HepG2 (cell line): ENCODE data around the gene DYSF. TPM values are rescaled to one million over a fixed set of nuclear protein-coding genes. Genes with fewer than 3 reads are reported as not detected.

Experiments
- CREB3 ChIP-seq: sonication (generic); formaldehyde crosslinking; IDR thresholded peaks from 2 replicates; pipeline ENCODE4 v1.5.0; 2020; ENCODE audit warnings: missing genetic modification reagents
- FOXA1 ChIP-seq, 2 experiments: fragments of 450-650 bp in 1 of 2; sonication (generic) in 1 of 2; formaldehyde crosslinking in 1 of 2; IDR thresholded peaks; 2 replicates each; pipeline versions ENCODE4 v1.4.0 to v1.6.1; 2016 to 2020; ENCODE audit warnings: missing genetic modification reagents in 1 of 2
- HOXA5 ChIP-seq: sonication (generic); formaldehyde crosslinking; IDR thresholded peaks from 2 replicates; pipeline ENCODE4 v1.4.0; 2020; ENCODE audit warnings: missing genetic modification reagents
- KAT8 ChIP-seq: IDR thresholded peaks from 2 replicates; pipeline ENCODE4 v1.6.1; 2016; ENCODE audit warnings: missing genetic modification reagents, missing compliant biosample characterization
- KLF6 ChIP-seq: IDR thresholded peaks from 2 replicates; pipeline ENCODE4 v1.8.0; 2016; ENCODE audit warnings: missing biosample characterization, missing genetic modification reagents
- PRDM10 ChIP-seq: sonication (generic); formaldehyde crosslinking; IDR thresholded peaks from 2 replicates; pipeline ENCODE4 v1.4.0; 2020; ENCODE audit warnings: low read depth, missing genetic modification reagents
- ZBTB25 ChIP-seq: IDR thresholded peaks from 2 replicates; pipeline ENCODE4 v1.6.1; 2018; ENCODE audit warnings: missing genetic modification reagents
- ZGPAT ChIP-seq: IDR thresholded peaks from 2 replicates; pipeline ENCODE4 v1.6.1; 2016; ENCODE audit warnings: mild to moderate bottlenecking
- ZKSCAN5 ChIP-seq: sonication (generic); formaldehyde crosslinking; IDR thresholded peaks from 2 replicates; pipeline ENCODE4 v1.5.1; 2020; ENCODE audit warnings: mild to moderate bottlenecking, missing genetic modification reagents
- ZNF101 ChIP-seq: sonication (generic); formaldehyde crosslinking; IDR thresholded peaks from 2 replicates; pipeline ENCODE4 v1.4.0; 2020; ENCODE audit warnings: mild to moderate bottlenecking, low read depth, missing genetic modification reagents, borderline replicate concordance
- ZNF253 ChIP-seq: sonication (generic); formaldehyde crosslinking; IDR thresholded peaks from 2 replicates; pipeline ENCODE4 v1.8.0; 2022; ENCODE audit warnings: mild to moderate bottlenecking, missing genetic modification reagents, borderline replicate concordance
- ZNF280D ChIP-seq: sonication (generic); formaldehyde crosslinking; IDR thresholded peaks from 2 replicates; pipeline ENCODE4 v1.5.1; 2020; ENCODE audit warnings: mild to moderate bottlenecking, missing genetic modification reagents
- ZNF382 ChIP-seq: sonication (generic); formaldehyde crosslinking; IDR thresholded peaks from 2 replicates; pipeline ENCODE4 v1.5.0; 2020; ENCODE audit warnings: missing genetic modification reagents, mild to moderate bottlenecking, borderline replicate concordance
- ZNF530 ChIP-seq: sonication (generic); formaldehyde crosslinking; IDR thresholded peaks from 2 replicates; pipeline ENCODE4 v1.5.0; 2020; ENCODE audit warnings: low read depth, mild to moderate bottlenecking, missing genetic modification reagents
- ZNF574 ChIP-seq: sonication (generic); formaldehyde crosslinking; IDR thresholded peaks from 2 replicates; pipeline ENCODE4 v1.4.0; 2020; ENCODE audit warnings: missing genetic modification reagents
- polyA plus RNA-seq, 8 experiments: library from polyadenylated mRNA; depleted of rRNA in 3 of 8; stranded (reverse) in 7 of 8; unstranded in 1 of 8; fragments of >200 nt; fragmentation: Illumina TruSeq in 4 of 8; extraction: Trizol in 4 of 8; gene quantifications; 2 replicates each; pipeline versions ENCODE4 v1.2.1 to v1.2.3, GENCODE V29; 2011 to 2016; ENCODE audit warnings: low read depth in 4 of 8, missing spikeins in 1 of 8, mixed read lengths in 1 of 8; ENCODE audit not compliant: insufficient read depth in 1 of 8
- total RNA-seq, 5 experiments: library from RNA; depleted of rRNA; stranded (reverse); fragments of >200 nt; fragmentation: Illumina TruSeq; extraction: Trizol; gene quantifications; 2 replicates each; pipeline ENCODE4 v1.2.3, GENCODE V29; 2016; ENCODE audit warnings: low read depth in 1 of 5

Gene DYSF
- total and polyA plus RNA-seq, 2 of the 13 experiments (the other 11 are each of a cell fraction or from before 2014, with no cell fraction given), result 0.15 to 2.4 TPM

- TF ChIP-seq PRDM10 (CRISPR knock-in tag) (no peak), ZBTB25 (no peak), ZNF101 (CRISPR knock-in tag) (no peak), ZNF574 (no peak), ZNF382 (CRISPR knock-in tag) (no peak), ZKSCAN5 (CRISPR knock-in tag) (no peak), KAT8 (CRISPR knock-in tag) (peak; percentile 64; the same call in 1 of the 2 replicates), CREB3 (CRISPR knock-in tag) (no peak), ZGPAT (CRISPR knock-in tag) (peak; percentile 62), ZNF280D (0 out of 2 replicates have a peak, but pooled peaks have one; percentile 54), KLF6 (CRISPR knock-in tag) (peak; percentile 91), ZNF253 (no peak), HOXA5 (0 out of 2 replicates have a peak, but pooled peaks have one; percentile 37), FOXA1 (IDR thresholded peaks at IDR 0.05) (no peak), FOXA1 (CRISPR knock-in tag; IDR thresholded peaks at IDR 0.05) (0 out of 2 replicates have a peak, but pooled peaks have one; percentile 8), ZNF530 (CRISPR knock-in tag) (no peak)
Observed at GRCh38 chr2:71531522-71532047, 78.2 kb downstream of the DYSF start (continued).
